ENCODE results near the gene TJP1. TPM values are rescaled to one million over a fixed set of nuclear protein-coding genes. Genes with fewer than 3 reads are reported as not detected.
"Not testable (repeated sequence)": the region's sequence is repeated elsewhere in the genome, so short reads cannot be mapped to it uniquely, and the experiment has no call there.

Gene TJP1
- polyA plus RNA-seq, 3 donors, result 153 to 182 (median 174) TPM

- no peak for DNase-seq
Measured at GRCh38 chr15:29805043-29805707, 17.1 kb downstream of the TJP1 start.

- DNase-seq, result no peak
Measured at GRCh38 chr15:29802411-29802810, 19.9 kb downstream of the TJP1 start.

GRCh38 chr15:29800491-29801366, 21.5 kb downstream of the TJP1 start:
- no peak for DNase-seq

GRCh38 chr15:29799859-29800258, 22.4 kb downstream of the TJP1 start:
- no peak for DNase-seq

- DNase-seq, result no peak
Measured at GRCh38 chr15:29795610-29796009, 26.7 kb downstream of the TJP1 start.

GRCh38 chr15:29792426-29793159, 29.7 kb downstream of the TJP1 start:
- DNase-seq, result no peak

- no peak for DNase-seq
Measured at GRCh38 chr15:29790607-29791006, 31.7 kb downstream of the TJP1 start.

- no peak for DNase-seq
Measured at GRCh38 chr15:29789871-29790270, 32.4 kb downstream of the TJP1 start.

GRCh38 chr15:29788433-29789034, 33.7 kb downstream of the TJP1 start:
- DNase-seq, result no peak

GRCh38 chr15:29787767-29788166, 34.5 kb downstream of the TJP1 start:
- DNase-seq, result no peak

- no peak for DNase-seq
Measured at GRCh38 chr15:29785642-29786041, 36.6 kb downstream of the TJP1 start.

- no peak for DNase-seq
Measured at GRCh38 chr15:29785136-29785535, 37.1 kb downstream of the TJP1 start.

GRCh38 chr15:29784413-29784812, 37.9 kb downstream of the TJP1 start:
- DNase-seq, result no peak

- DNase-seq, result not testable (repeated sequence)
Measured at GRCh38 chr15:29782816-29783215, 39.5 kb downstream of the TJP1 start.

- DNase-seq, result no peak
Measured at GRCh38 chr15:29778382-29778781, 43.9 kb downstream of the TJP1 start.

GRCh38 chr15:29776859-29777258, 45.4 kb downstream of the TJP1 start:
- DNase-seq, result no peak

GRCh38 chr15:29774900-29775299, 47.4 kb downstream of the TJP1 start:
- DNase-seq, result no peak

GRCh38 chr15:29773816-29774215, 48.5 kb downstream of the TJP1 start:
- DNase-seq, result no peak

- DNase-seq, result no peak
Measured at GRCh38 chr15:29773000-29773399, 49.3 kb downstream of the TJP1 start.

GRCh38 chr15:29770796-29771195, 51.5 kb downstream of the TJP1 start:
- DNase-seq, result no peak

- DNase-seq, result no peak
Measured at GRCh38 chr15:29765898-29766527, 56.3 kb downstream of the TJP1 start.
